ENCODE results near the gene CEP126. TPM values are rescaled to one million over a fixed set of nuclear protein-coding genes. Genes with fewer than 3 reads are reported as not detected.

CEP126 gene
- total RNA-seq, 4 donors from 2014 or later, result 4.3 to 11.7 (median 9.6) TPM

DNA sequence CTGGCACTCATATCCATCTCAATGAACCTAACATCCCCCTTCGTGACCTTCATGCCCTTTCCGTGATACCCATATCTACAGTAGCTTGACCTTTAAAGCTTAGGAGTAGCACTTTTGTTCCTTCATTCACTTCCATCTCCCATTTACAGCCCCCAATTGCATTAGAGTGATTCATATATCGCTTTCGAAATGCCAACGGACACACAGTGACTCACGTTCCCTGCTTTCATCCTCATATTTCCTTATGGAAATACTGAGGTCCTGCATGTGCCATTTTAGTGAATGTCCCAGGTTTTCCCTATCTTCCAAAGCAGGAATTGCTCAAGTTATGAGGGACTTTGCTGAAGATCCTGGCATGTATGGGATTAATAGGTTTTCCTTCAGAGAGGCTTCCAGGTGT is 44.3 kb upstream of the CEP126 start:
- Histone ChIP-seq H3K4me1 (peaks cover 0 to 21% (median 14%) of the 10 kb centered on the region in 3 donors), H3K27ac (no peak overlapping the region), H3K36me3 (no peaks in the 10 kb centered on the region), H3K27me3 (no peaks in the 10 kb centered on the region), H3K9me3 (no peaks in the 10 kb centered on the region), H3K4me3 (no peak overlapping the region)
- 94 to 97% methylated on average over 6 of the region's 6 CpGs for WGBS, 2 donors (ENCODE audit: low coverage in 1 of 2)
- no peak for ATAC-seq
- TF ChIP-seq, protein P1, sequence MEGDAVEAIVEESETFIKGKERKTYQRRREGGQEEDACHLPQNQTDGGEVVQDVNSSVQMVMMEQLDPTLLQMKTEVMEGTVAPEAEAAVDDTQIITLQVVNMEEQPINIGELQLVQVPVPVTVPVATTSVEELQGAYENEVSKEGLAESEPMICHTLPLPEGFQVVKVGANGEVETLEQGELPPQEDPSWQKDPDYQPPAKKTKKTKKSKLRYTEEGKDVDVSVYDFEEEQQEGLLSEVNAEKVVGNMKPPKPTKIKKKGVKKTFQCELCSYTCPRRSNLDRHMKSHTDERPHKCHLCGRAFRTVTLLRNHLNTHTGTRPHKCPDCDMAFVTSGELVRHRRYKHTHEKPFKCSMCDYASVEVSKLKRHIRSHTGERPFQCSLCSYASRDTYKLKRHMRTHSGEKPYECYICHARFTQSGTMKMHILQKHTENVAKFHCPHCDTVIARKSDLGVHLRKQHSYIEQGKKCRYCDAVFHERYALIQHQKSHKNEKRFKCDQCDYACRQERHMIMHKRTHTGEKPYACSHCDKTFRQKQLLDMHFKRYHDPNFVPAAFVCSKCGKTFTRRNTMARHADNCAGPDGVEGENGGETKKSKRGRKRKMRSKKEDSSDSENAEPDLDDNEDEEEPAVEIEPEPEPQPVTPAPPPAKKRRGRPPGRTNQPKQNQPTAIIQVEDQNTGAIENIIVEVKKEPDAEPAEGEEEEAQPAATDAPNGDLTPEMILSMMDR (IDR thresholded peaks at IDR 0.05), result no peak
- no peak for TF ChIP-seq EP300 (IDR thresholded peaks at IDR 0.05)
- TF ChIP-seq POLR2A (IDR thresholded peaks at IDR 0.05), result no peak
- TF ChIP-seq POLR2AphosphoS5 (IDR thresholded peaks at IDR 0.05), result no peak

DNA sequence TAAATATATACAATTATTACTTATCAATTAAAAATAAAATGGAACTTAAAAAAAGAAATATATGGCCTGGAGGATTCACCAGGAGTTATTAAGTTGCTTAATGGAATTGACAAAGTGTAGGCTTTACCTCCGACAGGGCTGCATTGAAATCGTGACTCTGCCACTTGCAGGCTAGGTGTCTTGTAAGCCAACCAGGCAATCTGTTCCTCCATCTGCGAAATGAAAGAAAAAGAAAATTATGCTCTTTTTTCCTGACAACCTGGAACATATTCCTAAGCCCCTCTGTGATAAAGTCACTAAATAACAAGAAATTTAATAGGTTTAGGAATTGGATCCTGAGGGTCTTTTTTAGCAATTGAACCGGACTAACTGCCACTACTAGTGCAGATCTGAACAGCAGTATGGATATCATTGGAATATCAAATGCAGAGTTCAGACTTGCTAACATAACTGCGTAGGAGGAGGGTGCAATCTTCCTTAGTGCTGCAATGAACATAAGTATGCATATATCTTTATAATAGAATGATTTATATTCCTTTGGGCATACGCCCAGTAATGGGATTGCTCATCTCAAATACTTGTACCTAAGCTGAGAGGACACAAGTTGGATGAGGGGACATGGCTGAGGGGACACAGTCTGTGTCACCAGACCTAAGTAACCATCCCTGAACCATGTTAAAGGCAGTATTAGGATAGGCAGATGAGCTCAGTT is 42.5 kb upstream of the CEP126 start:
- Histone ChIP-seq H3K27ac (no peak overlapping the region), H3K36me3 (no peaks in the 10 kb centered on the region), H3K4me3 (no peak overlapping the region), H3K27me3 (no peaks in the 10 kb centered on the region), H3K4me1 (peaks cover 0 to 11% (median 8%) of the 10 kb centered on the region in 3 donors), H3K9me3 (no peaks in the 10 kb centered on the region)
- 73 to 85% methylated on average over 4 to 5 of the region's 6 CpGs for WGBS, 2 donors (ENCODE audit: low coverage in 1 of 2)
- TF ChIP-seq POLR2A (IDR thresholded peaks at IDR 0.05) (no peak), EP300 (IDR thresholded peaks at IDR 0.05) (no peak), POLR2AphosphoS5 (IDR thresholded peaks at IDR 0.05) (no peak)
- TF ChIP-seq, protein P1 (IDR thresholded peaks at IDR 0.05), result no peak
- no peak for ATAC-seq

DNA sequence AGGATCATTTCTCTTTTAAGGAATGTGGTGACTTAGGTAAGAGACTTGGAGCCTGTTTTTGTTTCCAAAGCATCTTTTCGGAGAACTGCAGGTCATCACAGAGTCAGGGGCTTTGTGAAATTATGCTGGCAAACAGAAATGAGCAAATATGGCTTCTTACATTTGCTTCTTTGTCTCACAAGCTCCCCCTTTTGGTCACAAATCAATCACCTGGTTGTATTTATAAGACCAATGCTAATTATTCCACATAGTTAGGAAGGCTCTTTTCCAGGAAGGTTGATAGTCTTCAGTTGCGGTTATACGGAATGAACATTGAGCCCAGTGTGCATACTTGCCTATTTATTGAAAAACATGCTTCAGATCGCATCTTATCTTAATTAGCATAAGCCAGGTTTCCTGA is 34.6 kb upstream of the CEP126 start:
- H3K4me3 ChIP-seq, result no peak overlapping the region
- H3K4me1 ChIP-seq, result no peaks in the 10 kb centered on the region
- no peaks in the 10 kb centered on the region for H3K27me3 ChIP-seq
- TF ChIP-seq POLR2AphosphoS5 (IDR thresholded peaks at IDR 0.05) (no peak), EP300 (IDR thresholded peaks at IDR 0.05) (no peak)
- TF ChIP-seq, protein P1 (IDR thresholded peaks at IDR 0.05), result peak in 1 of 4 experiments; percentile 35
- WGBS, 2 donors (ENCODE audit: low coverage in 1 of 2), result 90% methylated on average over 2 to 4 of the region's 4 CpGs
- ATAC-seq, result no peak
- no peaks in the 10 kb centered on the region for H3K9me3 ChIP-seq
- H3K27ac ChIP-seq, result no peak overlapping the region
- H3K36me3 ChIP-seq, result no peaks in the 10 kb centered on the region

DNA sequence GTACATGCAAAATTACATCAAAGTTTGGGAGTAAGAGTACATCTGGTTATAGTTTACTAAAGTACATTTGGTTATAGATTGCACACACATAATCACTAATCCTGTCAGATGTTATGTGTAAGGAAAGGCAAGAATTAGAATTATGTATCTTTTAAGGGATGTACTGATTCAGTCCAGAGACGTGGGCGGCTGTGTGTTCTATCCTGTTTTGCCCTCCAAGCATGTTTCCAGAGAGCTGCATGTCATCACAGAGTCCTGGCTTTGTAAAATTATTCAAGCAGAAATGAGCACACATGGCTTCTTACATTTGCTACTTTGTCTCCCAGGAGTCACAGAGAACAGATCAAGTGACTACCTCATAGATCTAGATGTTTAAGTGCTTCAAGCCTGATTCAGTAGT is 33.2 kb upstream of the CEP126 start:
- TF ChIP-seq EP300 (IDR thresholded peaks at IDR 0.05) (no peak), POLR2AphosphoS5 (IDR thresholded peaks at IDR 0.05) (no peak), POLR2A (IDR thresholded peaks at IDR 0.05) (no peak)
- TF ChIP-seq, protein P1 (IDR thresholded peaks at IDR 0.05), result no peak

DNA sequence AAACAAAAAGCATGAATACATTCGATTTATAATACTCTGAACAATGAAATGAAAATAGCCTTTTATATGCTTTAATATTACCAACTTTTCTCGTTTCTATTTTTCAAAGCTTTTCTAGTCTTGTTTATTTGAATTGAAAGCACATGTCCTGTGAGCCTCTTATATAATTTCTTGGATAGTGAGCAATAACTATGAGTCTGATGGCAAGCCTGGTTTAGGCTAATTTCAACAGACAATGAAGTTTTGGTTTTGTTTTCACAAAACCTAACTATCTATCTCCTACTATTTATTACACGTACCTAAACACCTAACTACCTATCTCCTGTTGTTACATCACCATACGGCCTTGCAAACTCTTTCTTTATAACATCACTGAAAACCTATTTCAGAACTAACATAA is 29.2 kb upstream of the CEP126 start:
- Histone ChIP-seq H3K27ac (no peak overlapping the region), H3K36me3 (no peaks in the 10 kb centered on the region), H3K4me3 (no peak overlapping the region), H3K4me1 (no peaks in the 10 kb centered on the region), H3K9me3 (no peaks in the 10 kb centered on the region), H3K27me3 (no peaks in the 10 kb centered on the region)
- WGBS, 2 donors (ENCODE audit: low coverage in 1 of 2), result 63 to 71% methylated on average over 2 to 4 of the region's 4 CpGs
- TF ChIP-seq EP300 (IDR thresholded peaks at IDR 0.05) (no peak), POLR2AphosphoS5 (IDR thresholded peaks at IDR 0.05) (no peak), POLR2A (IDR thresholded peaks at IDR 0.05) (no peak)
- TF ChIP-seq, protein P1 (IDR thresholded peaks at IDR 0.05), result no peak
- no peak for ATAC-seq

More for the DNA sequence above, 33.2 kb upstream of the CEP126 start:
- Histone ChIP-seq H3K9me3 (no peaks in the 10 kb centered on the region), H3K4me1 (no peaks in the 10 kb centered on the region), H3K27ac (no peak overlapping the region), H3K27me3 (no peaks in the 10 kb centered on the region), H3K36me3 (no peaks in the 10 kb centered on the region), H3K4me3 (no peak overlapping the region)
- ATAC-seq, result no peak
- WGBS, 2 donors (ENCODE audit: low coverage in 1 of 2), result 67 to 68% methylated on average over 2 of the region's 2 CpGs
